ENCODE results near the gene APBA1.
"Not testable (repeated sequence)": the region's sequence is repeated elsewhere in the genome, so short reads cannot be mapped to it uniquely, and the experiment has no call there.

APBA1 gene

GRCh38 chr9:69409936-69410335, 262.2 kb downstream of the APBA1 start:
- DNase-seq (ENCODE audit: low read depth, low spot score): not testable (repeated sequence)

GRCh38 chr9:69400470-69400869, 271.7 kb downstream of the APBA1 start:
- DNase-seq (ENCODE audit: low read depth, low spot score): no peak

GRCh38 chr9:69397384-69398214, 274.6 kb downstream of the APBA1 start:
- DNase-seq (ENCODE audit: low read depth, low spot score): peak; percentile 58

GRCh38 chr9:69396759-69397158, 275.4 kb downstream of the APBA1 start:
- DNase-seq (ENCODE audit: low read depth, low spot score): no peak

- DNase-seq (ENCODE audit: low read depth, low spot score): no peak
Observed at GRCh38 chr9:69395718-69396117, 276.5 kb downstream of the APBA1 start.

GRCh38 chr9:69393425-69393824, 278.7 kb downstream of the APBA1 start:
- no peak for DNase-seq (ENCODE audit: low read depth, low spot score)

GRCh38 chr9:69392826-69393225, 279.3 kb downstream of the APBA1 start:
- no peak for DNase-seq (ENCODE audit: low read depth, low spot score)

- DNase-seq (ENCODE audit: low read depth, low spot score): no peak
Observed at GRCh38 chr9:69391946-69392345, 280.2 kb downstream of the APBA1 start.

GRCh38 chr9:69391487-69391886, 280.7 kb downstream of the APBA1 start:
- no peak for DNase-seq (ENCODE audit: low read depth, low spot score)

GRCh38 chr9:69389437-69389995, 282.7 kb downstream of the APBA1 start:
- DNase-seq (ENCODE audit: low read depth, low spot score): no peak

GRCh38 chr9:69388596-69388995, 283.6 kb downstream of the APBA1 start:
- DNase-seq (ENCODE audit: low read depth, low spot score): no peak

- no peak for DNase-seq (ENCODE audit: low read depth, low spot score)
Observed at GRCh38 chr9:69386651-69387050, 285.5 kb downstream of the APBA1 start.

GRCh38 chr9:69385581-69386033, 286.6 kb downstream of the APBA1 start:
- no peak for DNase-seq (ENCODE audit: low read depth, low spot score)

GRCh38 chr9:69382135-69382534, 290.0 kb downstream of the APBA1 start:
- no peak for DNase-seq (ENCODE audit: low read depth, low spot score)

- DNase-seq (ENCODE audit: low read depth, low spot score): peak; percentile 20
Observed at GRCh38 chr9:69380811-69381210, 291.4 kb downstream of the APBA1 start.

GRCh38 chr9:69380301-69380700, 291.9 kb downstream of the APBA1 start:
- no peak for DNase-seq (ENCODE audit: low read depth, low spot score)

- DNase-seq (ENCODE audit: low read depth, low spot score): peak; percentile 36
Observed at GRCh38 chr9:69379270-69379982, 292.7 kb downstream of the APBA1 start.

GRCh38 chr9:69377981-69378380, 294.2 kb downstream of the APBA1 start:
- DNase-seq (ENCODE audit: low read depth, low spot score): no peak

Measured in astrocyte of the hippocampus (primary cell).